Ovary (tissue), 9 donors: ENCODE results near the gene DLG1. TPM values are rescaled to one million over a fixed set of nuclear protein-coding genes. Genes with fewer than 3 reads are reported as not detected.

Experiments
- DNase-seq, 5 donors: peaks; one replicate each; pipeline ENCODE4 v3.0.0-alpha.2; 2019 to 2020
- H3K27ac ChIP-seq, 2 donors: fragments of 200-600 bp; one replicate each; pipeline versions ENCODE4 v1.5.1 to v1.8.0; 2019 to 2022
- H3K27me3 ChIP-seq: fragments of 200-600 bp; one replicate; pipeline ENCODE4 v1.8.0; 2022
- H3K36me3 ChIP-seq: fragments of 200-600 bp; sonication (generic); one replicate; pipeline ENCODE4 v1.5.1; 2019
- H3K4me1 ChIP-seq: one replicate; pipeline ENCODE4 v1.8.1; 2013; ENCODE audit warnings: mild to moderate bottlenecking, moderate library complexity; ENCODE audit not compliant: insufficient read depth
- H3K4me3 ChIP-seq: fragments of 200-600 bp; sonication (generic); one replicate; pipeline ENCODE4 v1.5.1; 2017
- H3K9me3 ChIP-seq, 2 donors: fragments of 200-600 bp in 1 of 2; sonication (generic) in 1 of 2; one replicate each; pipeline versions ENCODE4 v1.5.1 to v1.8.1; 2013 to 2019; ENCODE audit warnings: mild to moderate bottlenecking in 1 of 2, moderate library complexity in 1 of 2
- EP300 ChIP-seq: sonication (generic); formaldehyde crosslinking; IDR thresholded peaks from one replicate; pipeline ENCODE4 v1.6.1; 2017; ENCODE audit warnings: antibody characterized with exemption
- POLR2A ChIP-seq: fragments of 450-650 bp; IDR thresholded peaks from one replicate; pipeline ENCODE4 v1.6.1; 2017; ENCODE audit warnings: antibody characterized with exemption, mild to moderate bottlenecking, moderate library complexity
- WGBS, 3 donors: extraction: QIAGEN DNeasy Blood & Tissue Kit in 1 of 3; methylation state at CpG; one replicate each; pipeline versions ENCODE4 v1.1.5 to v1.1.7; 2013 to 2017; 5-methylcytosine and 5-hydroxymethylcytosine counted together
- intact Hi-C, 4 donors: fragments of 100-400 bp; cut with DNase I; formaldehyde crosslinking; loops; one replicate each; pipeline versions ENCODE4 v1.11.0 to v1.15.1; 2022 to 2023
- polyA plus RNA-seq, 2 donors: library from polyadenylated mRNA; stranded (reverse); fragments of 200-250 nt in 1 of 2; fragments of 350-450 nt in 1 of 2; fragmentation: Illumina TruSeq in 1 of 2; extraction: RNeasy Lipid Tissue Mini Kit (QIAGEN cat#74804) in 1 of 2; gene quantifications; one replicate each; pipeline ENCODE4 v1.2.3, GENCODE V29; 2013 to 2014
- total RNA-seq, 7 donors: library from RNA; depleted of rRNA in 2 of 7; stranded (reverse); fragments of >200 nt in 2 of 7; fragmentation: NEBNext Ultra II Directional in 3 of 7; extraction: Animal tissue kit (Norgen Biotek cat#: 25700) in 3 of 7; gene quantifications; one replicate each; pipeline versions ENCODE4 v1.1.0 to v1.2.4, GENCODE V29; 2016 to 2023
- TF ChIP-seq, protein P1 (sequence below), 3 donors: fragments of 450-650 bp in 2 of 3; fragments of 200-600 bp in 1 of 3; IDR thresholded peaks; one replicate each; pipeline versions ENCODE4 v1.5.1 to v1.8.0; 2016 to 2022; ENCODE audit warnings: antibody characterized with exemption in 3 of 3, mild to moderate bottlenecking in 1 of 3
- donor health status: DM: no; HTN: no; CAD: no; lungs with moderate emphysema.
- donor health status: DM: no; HTN: no; CAD: no.
- donor health status: Bipolar disorder and iron deficiency.
- donor health status: DM: yes; HTN: yes; CAD: no.
- donor health status: DM: no; HTN: no; CAD: no.
- donor health status: DM: yes; HTN: yes; CAD: no.

DLG1 gene
- total and polyA plus RNA-seq, 9 donors, result 20.5 to 99.1 (median 62.5) TPM

DNA sequence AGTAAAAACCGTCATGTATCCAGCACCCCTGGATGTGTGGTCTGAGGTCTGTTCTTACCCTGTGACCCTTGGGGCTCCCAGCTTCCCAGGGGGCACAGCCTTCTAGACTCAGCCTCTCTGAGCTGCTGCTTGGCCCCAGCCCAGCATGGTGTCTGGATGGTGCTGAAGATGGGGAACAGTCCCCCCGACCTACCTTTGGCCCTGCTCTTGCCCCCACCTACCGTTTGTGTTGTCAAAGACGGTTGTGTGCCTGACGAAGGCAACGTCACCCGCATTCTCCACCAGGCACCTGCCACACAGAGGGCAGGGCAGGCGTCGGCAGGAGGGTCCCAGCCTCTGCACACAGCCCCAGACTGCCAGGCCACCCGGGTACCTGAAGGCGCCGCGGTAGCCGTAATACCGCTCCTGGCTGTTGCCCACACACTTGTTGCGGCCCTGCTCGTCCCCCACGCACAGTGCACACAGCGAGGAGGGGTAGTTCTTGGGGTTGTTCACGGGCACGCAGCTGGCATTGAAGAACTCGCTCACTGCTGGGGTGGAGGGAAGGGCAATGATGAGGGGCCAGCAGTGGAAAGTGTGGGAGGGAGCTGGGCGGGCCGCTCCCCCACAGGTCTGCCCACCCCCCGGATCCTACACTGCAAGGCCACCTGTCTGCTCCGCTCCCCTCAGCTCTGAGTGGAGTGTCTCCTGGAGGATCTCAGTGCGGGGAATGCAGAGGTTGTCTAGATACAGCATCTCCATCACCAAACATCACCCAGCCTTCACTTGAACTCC is 289.8 kb downstream of the DLG1 start:
- intact Hi-C loops, result loop anchor here in 1 of 4 donors (10.0 kb wide), 1 partner anchor 176 kb away; no protein-coding TSS in a partner anchor
- Histone ChIP-seq H3K27me3 (no peaks in the 10 kb centered on the region), H3K27ac (no peak overlapping the region), H3K4me3 (no peak overlapping the region), H3K36me3 (no peaks in the 10 kb centered on the region), H3K9me3 (no peaks in the 10 kb centered on the region), H3K4me1 (peaks cover 4% of the 10 kb centered on the region)
- 66 to 81% (median 71%) methylated on average over 25 to 27 of the region's 27 CpGs for WGBS, 3 donors
- TF ChIP-seq, protein P1, sequence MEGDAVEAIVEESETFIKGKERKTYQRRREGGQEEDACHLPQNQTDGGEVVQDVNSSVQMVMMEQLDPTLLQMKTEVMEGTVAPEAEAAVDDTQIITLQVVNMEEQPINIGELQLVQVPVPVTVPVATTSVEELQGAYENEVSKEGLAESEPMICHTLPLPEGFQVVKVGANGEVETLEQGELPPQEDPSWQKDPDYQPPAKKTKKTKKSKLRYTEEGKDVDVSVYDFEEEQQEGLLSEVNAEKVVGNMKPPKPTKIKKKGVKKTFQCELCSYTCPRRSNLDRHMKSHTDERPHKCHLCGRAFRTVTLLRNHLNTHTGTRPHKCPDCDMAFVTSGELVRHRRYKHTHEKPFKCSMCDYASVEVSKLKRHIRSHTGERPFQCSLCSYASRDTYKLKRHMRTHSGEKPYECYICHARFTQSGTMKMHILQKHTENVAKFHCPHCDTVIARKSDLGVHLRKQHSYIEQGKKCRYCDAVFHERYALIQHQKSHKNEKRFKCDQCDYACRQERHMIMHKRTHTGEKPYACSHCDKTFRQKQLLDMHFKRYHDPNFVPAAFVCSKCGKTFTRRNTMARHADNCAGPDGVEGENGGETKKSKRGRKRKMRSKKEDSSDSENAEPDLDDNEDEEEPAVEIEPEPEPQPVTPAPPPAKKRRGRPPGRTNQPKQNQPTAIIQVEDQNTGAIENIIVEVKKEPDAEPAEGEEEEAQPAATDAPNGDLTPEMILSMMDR (IDR thresholded peaks at IDR 0.05), result no peak
- TF ChIP-seq POLR2A, result no peak
- TF ChIP-seq EP300, result no peak
- DNase-seq, result no peak

DNA sequence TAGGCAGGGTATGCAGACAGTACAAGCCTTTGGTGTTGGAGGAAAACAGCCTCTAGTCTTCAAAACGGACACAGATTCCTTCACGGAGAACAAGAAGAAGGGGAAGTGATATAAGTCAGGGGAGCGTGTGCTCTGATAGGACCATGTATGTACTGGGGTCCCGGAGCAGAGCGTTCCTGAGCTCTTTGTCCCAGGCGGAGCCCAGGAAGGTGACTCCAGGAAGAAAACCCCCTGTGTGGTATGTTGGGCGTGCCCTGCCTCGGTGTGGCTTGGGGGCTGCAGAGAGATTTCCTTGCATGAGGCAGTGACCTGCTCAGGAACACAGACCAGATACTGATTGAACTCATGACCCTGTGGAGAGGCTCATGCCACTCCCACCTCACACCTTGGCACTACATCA is 290.5 kb downstream of the DLG1 start:
- peaks cover 4% of the 10 kb centered on the region for H3K4me1 ChIP-seq
- H3K4me3 ChIP-seq, result no peak overlapping the region
- no peak for DNase-seq
- no peak overlapping the region for H3K27ac ChIP-seq
- no peaks in the 10 kb centered on the region for H3K27me3 ChIP-seq
- TF ChIP-seq EP300 (no peak), POLR2A (no peak)
- no peaks in the 10 kb centered on the region for H3K36me3 ChIP-seq
- WGBS, 3 donors, result 46 to 60% (median 59%) methylated on average over 8 of the region's 8 CpGs
- intact Hi-C loops, result loop anchor here in 1 of 4 donors (10.0 kb wide), 1 partner anchor 177 kb away; no protein-coding TSS in a partner anchor
- no peaks in the 10 kb centered on the region for H3K9me3 ChIP-seq

- Histone ChIP-seq H3K27me3 (no peaks in the 10 kb centered on the region), H3K27ac (no peak overlapping the region), H3K4me3 (no peak overlapping the region), H3K4me1 (peaks cover 4% of the 10 kb centered on the region), H3K9me3 (no peaks in the 10 kb centered on the region), H3K36me3 (no peaks in the 10 kb centered on the region)
- no peak for TF ChIP-seq POLR2A
- no peak for TF ChIP-seq EP300
- TF ChIP-seq, protein P1 (IDR thresholded peaks at IDR 0.05), result no peak
- 59 to 79% (median 70%) methylated on average over 12 of the region's 12 CpGs for WGBS, 3 donors
- no peak for DNase-seq
- intact Hi-C loops, result loop anchor here in 1 of 4 donors (10.0 kb wide), 1 partner anchor 177 kb away; no protein-coding TSS in a partner anchor
These were observed 291.0 kb downstream of the DLG1 start for GRCh38 chr3:197007296-197007940.

- Histone ChIP-seq H3K36me3 (no peaks in the 10 kb centered on the region), H3K27me3 (no peaks in the 10 kb centered on the region), H3K27ac (no peak overlapping the region), H3K4me1 (peaks cover 4% of the 10 kb centered on the region), H3K9me3 (no peaks in the 10 kb centered on the region), H3K4me3 (no peak overlapping the region)
- intact Hi-C loops, result loop anchor here in 1 of 4 donors (10.0 kb wide), 1 partner anchor 178 kb away; no protein-coding TSS in a partner anchor
- TF ChIP-seq, protein P1 (IDR thresholded peaks at IDR 0.05), result no peak
- no peak for TF ChIP-seq EP300
- TF ChIP-seq POLR2A, result no peak
- no peak for DNase-seq
- WGBS, 3 donors, result 83 to 88% (median 87%) methylated on average over 5 of the region's 5 CpGs
These were observed 291.6 kb downstream of the DLG1 start for GRCh38 chr3:197006860-197007259.
